ENCODE measurements around the gene ZNF628.

ZNF628 gene

GRCh38 chr19:55466241-55466614 is 10.2 kb upstream of the ZNF628 start:
- DNase-seq, result no peak

- no peak for DNase-seq
Observed at GRCh38 chr19:55467236-55468053, 9.0 kb upstream of the ZNF628 start.

- DNase-seq, result no peak
Observed at GRCh38 chr19:55468054-55468393, 8.4 kb upstream of the ZNF628 start.

GRCh38 chr19:55471266-55471665 is 5.2 kb upstream of the ZNF628 start:
- DNase-seq, result no peak

GRCh38 chr19:55472463-55472862 is 4.0 kb upstream of the ZNF628 start:
- DNase-seq, result no peak

- DNase-seq, result no peak
Observed at GRCh38 chr19:55473225-55474012, 3.0 kb upstream of the ZNF628 start.

GRCh38 chr19:55474269-55475265 is 1.9 kb upstream of the ZNF628 start:
- no peak for DNase-seq

- DNase-seq, result no peak
Observed at GRCh38 chr19:55477905-55478304, 1.5 kb downstream of the ZNF628 start.

- no peak for DNase-seq
Observed at GRCh38 chr19:55478364-55478763, 1.9 kb downstream of the ZNF628 start.

- DNase-seq, result no peak
Observed at GRCh38 chr19:55479045-55479444, 2.6 kb downstream of the ZNF628 start.

- DNase-seq, result no peak
Observed at GRCh38 chr19:55479451-55480230, 3.2 kb downstream of the ZNF628 start.

- DNase-seq, result no peak
Observed at GRCh38 chr19:55481148-55481793, 4.9 kb downstream of the ZNF628 start.

GRCh38 chr19:55481794-55482155 is 5.4 kb downstream of the ZNF628 start:
- no peak for DNase-seq

- no peak for DNase-seq
Observed at GRCh38 chr19:55482156-55482961, 5.9 kb downstream of the ZNF628 start.

- DNase-seq, result no peak
Observed at GRCh38 chr19:55482967-55483705, 6.7 kb downstream of the ZNF628 start.

- no peak for DNase-seq
Observed at GRCh38 chr19:55483706-55484592, 7.5 kb downstream of the ZNF628 start.

GRCh38 chr19:55484593-55485438 is 8.4 kb downstream of the ZNF628 start, which contains the start of gene NAT14:
Gene NAT14, plus strand, starts transcription at chr19:55485188. Its CDS starts 521 bp downstream, at chr19:55485709.
- peak; percentile 37 for DNase-seq

- no peak for DNase-seq
Observed at GRCh38 chr19:55485439-55486011, 9.1 kb downstream of the ZNF628 start.
